ENCODE results near the gene HERPUD1.
A peak's percentile ranks its signal among the peaks of the same experiment; 100 is the strongest.
"Not testable (repeated sequence)": the region's sequence is repeated elsewhere in the genome, so short reads cannot be mapped to it uniquely, and the experiment has no call there.

The HERPUD1 gene, protein sequence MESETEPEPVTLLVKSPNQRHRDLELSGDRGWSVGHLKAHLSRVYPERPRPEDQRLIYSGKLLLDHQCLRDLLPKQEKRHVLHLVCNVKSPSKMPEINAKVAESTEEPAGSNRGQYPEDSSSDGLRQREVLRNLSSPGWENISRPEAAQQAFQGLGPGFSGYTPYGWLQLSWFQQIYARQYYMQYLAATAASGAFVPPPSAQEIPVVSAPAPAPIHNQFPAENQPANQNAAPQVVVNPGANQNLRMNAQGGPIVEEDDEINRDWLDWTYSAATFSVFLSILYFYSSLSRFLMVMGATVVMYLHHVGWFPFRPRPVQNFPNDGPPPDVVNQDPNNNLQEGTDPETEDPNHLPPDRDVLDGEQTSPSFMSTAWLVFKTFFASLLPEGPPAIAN

DNA sequence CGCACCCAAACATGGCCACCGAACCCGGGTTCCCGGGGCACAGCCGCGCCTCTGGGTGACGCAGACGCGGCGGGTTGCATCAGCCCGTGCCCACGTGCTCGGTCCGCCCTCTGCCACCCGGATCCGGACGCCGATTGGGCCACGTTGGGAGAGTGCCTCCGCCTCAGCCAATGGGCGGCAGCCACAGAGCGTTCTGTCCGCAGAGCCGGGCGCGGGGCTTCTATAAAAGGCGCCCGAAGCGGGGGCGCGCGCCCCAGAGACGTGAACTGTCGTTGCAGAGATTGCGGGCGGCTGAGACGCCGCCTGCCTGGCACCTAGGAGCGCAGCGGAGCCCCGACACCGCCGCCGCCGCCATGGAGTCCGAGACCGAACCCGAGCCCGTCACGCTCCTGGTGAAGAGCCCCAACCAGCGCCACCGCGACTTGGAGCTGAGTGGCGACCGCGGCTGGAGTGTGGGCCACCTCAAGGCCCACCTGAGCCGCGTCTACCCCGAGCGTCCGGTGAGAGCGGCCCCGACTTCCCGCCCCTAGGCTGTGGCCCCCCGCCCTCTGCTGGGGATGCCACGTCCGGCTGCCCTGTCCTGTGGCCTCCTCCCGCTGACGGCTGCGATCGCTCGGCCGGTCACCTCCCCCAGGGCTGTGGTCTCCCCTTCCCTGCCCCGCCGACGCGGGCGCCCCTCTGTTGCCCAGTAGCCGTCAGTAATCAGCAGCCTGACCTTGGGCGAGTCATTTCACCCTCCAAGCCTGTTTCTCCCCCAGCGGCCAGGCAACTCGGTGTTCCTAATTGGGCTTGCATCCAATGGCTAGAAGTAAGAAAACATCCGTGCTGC is at the start of gene HERPUD1:
Gene HERPUD1, plus strand, starts transcription at position 251 of the 829 bp plus-strand sequence. Its CDS starts 103 bp downstream, at position 354.
- peak; percentile 99 for DNase-seq (ENCODE audit: low spot score)

DNA sequence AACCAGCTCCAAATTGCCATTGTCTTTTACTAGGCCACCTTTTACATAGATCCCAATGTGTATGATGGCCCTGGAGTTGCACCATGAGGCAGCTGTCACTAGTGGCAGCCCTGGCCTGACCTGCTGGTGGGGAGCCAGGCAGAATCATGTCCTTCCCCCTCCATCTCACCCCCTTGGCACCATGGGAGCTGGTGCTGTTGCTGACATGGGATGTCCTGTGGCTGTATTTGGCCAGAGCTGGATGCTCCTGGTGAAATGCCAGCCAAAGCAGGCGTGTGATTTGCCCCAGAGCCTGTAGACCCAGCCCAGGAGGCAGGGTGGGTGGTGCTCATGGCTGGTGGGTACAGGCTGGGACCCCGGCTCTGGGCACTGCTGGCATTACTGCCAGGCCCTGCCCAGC is 48.4 kb upstream of the HERPUD1 start:
- DNase-seq (ENCODE audit: low spot score) = no peak

DNA sequence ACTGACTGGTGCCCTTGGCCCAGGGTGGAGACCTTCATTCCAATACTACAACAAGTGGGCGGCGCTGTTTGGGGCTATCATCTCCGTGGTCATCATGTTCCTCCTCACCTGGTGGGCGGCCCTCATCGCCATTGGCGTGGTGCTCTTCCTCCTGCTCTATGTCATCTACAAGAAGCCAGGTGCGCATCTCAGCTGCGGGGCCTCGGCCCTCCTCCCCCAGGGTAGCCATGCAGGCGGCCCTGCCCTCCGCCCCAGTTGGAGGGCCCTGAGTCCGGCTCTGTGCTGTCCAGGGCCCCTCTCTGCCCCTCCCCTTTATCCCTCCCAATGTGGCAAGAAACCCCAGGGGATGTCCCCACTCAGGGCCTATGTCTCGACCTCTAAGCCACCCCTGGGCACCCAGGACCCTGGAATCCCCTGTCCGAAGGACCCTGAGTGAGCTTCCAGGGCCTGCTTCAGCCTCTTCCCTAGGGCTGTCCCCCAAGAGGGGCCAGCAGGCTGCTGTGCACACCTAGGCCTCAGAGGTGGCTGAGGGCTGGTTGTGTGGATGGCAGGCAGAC is 47.8 kb upstream of the HERPUD1 start:
- DNase-seq (ENCODE audit: low spot score) = no peak

DNA sequence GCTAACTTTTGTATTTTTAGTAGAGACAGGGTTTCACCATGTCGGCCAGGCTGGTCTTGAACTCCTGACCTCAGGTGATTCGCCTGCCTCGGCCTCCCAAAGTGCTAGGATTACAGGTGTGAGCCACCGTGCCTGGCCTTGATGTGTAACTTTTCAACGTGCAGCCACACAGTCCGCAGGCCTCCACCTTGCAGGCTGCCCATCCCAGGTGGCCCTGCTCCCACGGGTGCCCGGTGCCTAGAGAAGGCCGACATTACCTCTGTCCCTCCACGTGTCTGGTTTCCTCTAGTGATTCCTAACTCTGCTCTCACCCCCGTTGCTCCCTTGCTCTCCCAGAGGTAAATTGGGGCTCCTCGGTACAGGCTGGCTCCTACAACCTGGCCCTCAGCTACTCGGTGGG is 47.0 kb upstream of the HERPUD1 start:
- DNase-seq (ENCODE audit: low spot score) = not testable (repeated sequence)

DNA sequence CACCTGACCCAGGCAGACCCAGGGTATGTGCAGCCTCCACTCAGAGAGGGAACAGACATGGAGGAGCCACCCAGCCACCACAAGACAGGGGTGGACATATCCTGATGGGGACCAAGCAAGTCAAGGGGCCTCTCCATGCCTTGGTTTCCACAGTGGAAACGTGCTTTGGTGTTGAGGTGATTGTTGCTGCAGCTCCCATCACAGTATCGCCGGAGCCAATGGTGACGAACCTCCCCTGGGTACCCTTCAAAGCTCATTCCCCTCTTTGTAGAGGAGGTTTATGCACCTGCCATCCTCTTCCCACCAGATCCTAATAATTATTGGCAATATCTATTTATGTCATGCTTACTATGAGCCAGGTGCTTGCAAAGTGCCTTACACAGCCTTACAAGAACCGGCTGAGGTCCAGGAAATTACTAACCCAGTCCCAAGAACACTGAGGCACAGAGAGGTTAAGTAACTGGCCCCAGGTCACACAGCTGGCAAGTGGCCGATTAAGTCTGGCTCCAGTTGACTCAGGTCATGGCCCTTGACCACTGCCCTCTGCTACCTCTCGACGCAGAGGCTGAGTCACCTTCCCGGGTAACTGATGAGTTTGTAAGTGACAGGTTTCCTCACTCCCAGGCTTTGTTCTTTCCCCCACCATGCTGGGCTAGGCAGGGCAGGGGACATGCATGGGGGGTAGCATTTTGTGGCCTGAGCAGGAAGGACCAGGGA is 46.3 kb upstream of the HERPUD1 start:
- no peak for DNase-seq (ENCODE audit: low spot score)

DNA sequence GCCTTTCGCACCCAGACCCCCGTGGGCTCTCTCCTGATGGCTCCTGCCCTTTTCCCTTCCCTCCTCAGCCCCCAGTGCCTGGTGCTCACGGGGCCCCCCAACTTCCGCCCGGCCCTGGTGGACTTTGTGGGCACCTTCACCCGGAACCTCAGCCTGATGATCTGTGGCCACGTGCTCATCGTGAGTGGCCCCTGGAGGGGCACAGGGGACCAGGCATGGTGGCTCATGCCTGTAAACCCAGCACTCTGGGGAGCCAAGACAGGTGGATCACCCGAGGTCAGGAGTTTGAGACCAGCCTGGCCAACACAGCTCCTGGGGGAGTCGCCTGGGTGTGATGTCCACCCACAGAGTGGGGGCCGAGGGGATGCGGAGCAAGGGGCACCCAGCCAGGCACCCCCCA is 45.6 kb upstream of the HERPUD1 start:
- DNase-seq (ENCODE audit: low spot score) = no peak

DNA sequence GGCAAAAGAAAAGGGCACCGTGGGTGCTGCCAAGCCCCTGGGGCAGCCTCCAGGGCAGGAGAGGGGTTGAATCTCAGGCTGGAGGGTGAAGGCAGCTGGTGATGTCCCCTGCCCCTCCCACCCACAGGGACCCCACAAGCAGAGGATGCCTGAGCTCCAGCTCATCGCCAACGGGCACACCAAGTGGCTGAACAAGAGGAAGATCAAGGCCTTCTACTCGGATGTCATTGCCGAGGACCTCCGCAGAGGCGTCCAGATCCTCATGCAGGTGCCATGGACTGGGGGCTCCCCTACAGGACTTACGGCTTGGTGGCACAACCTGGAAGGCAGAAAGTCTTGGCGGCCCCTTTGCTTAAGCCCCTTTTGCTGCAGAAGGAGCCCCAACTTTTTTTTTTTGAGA is 45.1 kb upstream of the HERPUD1 start:
- DNase-seq (ENCODE audit: low spot score) = no peak

DNA sequence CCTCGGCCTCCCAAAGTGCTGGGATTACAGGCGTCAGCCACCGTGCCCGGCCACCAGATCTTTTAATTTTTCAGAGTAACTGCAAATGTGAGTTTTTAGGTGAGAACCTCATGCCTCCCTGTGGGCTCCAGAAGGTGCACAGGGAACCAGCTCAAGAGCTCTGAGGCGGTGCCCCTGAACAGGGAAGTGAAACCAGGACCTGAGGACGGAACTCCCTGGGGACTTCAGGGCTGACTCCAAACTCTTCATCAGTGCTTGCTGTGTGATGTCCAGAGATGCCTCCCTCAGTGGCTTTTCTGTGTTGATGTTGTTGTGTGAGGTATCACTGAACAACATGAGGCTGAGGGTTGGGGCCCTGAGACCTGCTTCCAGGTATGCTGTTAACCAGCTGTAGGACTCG is 43.1 kb upstream of the HERPUD1 start:
- DNase-seq (ENCODE audit: low spot score) = no peak

DNA sequence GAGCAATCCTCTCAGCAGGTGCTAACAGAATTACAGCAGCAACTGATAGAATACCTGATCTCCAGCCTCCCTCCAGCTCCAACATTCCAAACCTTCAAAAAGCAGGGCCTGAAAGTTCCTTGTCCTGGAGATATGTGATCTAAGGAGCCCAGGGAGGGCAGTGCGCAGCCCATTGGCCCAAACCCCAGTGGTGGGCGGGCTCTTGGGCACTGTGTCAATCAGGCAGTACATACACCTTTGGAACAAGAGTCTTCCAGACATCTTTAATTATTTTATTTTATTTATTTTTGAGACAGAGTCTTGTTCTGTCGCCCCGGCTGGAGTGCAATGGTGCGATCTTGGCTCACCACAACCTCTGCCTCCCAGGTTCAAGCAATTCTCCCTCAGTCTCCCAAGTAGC is 42.7 kb upstream of the HERPUD1 start:
- no peak for DNase-seq (ENCODE audit: low spot score)

DNA sequence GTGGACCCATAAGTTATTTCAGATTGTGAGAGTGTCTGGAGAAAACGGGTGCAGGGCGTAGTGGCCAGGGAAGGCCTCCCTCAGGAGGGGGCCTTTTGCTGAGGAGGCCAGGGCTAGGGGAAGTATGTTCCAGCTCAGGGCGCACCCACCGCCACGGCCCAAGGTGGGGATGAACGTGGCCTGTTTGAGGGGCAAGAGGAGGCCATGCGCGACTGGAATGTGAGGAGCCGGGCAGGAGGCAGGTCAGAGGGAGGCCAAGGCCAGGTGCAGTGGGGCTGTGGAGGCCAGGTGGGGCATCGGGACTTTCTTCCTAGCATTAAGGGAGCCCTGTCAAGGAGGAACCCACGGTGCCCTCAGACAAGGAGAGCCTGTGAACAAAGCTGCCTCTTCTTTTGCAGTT is 40.3 kb upstream of the HERPUD1 start:
- DNase-seq (ENCODE audit: low spot score) = no peak

DNA sequence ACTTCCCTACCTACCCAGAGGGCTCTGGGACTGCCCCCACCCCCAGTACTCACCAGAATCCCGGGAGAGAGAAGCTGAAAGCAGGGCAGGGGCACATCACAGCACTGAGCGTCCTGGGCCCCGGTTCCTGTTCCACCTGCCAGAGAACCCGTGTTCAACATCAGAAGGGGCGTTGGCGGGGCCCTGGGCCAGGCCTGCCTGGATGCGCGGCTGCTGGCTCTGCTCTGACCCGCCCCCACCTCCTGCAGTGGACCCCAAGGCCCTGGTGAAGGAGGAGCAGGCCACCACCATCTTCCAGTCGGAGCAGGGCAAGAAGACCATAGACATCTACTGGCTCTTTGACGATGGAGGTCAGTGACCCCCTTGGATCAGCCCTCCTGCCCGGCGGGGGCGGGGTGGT is 39.2 kb upstream of the HERPUD1 start:
- no peak for DNase-seq (ENCODE audit: low spot score)

DNA sequence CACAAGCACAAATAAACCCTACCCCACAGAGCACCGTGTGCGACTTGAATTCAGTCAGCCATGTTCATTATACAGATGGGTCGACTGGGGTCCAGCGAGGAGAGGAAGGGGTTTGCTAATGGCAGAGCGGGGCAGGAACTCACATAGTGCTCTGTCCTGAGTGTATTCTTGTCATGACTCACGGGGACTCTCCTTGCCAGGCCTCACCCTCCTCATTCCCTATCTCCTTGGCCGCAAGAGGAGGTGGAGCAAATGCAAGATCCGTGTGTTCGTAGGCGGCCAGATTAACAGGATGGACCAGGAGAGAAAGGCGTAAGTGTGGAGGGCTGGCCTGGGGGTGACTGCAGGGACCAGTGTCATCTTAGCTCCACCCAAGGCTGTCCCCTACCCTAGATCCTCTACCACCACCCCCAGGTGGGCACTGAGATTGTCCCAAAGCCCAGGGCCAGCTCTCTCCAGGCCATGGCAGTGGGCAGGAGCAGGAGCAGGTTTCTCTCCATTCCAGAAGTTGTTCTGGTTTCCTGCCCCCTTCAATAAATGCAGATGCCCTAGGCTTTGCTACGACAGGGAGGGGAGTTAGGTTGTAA is 37.5 kb upstream of the HERPUD1 start:
- DNase-seq (ENCODE audit: low spot score) = no peak

DNA sequence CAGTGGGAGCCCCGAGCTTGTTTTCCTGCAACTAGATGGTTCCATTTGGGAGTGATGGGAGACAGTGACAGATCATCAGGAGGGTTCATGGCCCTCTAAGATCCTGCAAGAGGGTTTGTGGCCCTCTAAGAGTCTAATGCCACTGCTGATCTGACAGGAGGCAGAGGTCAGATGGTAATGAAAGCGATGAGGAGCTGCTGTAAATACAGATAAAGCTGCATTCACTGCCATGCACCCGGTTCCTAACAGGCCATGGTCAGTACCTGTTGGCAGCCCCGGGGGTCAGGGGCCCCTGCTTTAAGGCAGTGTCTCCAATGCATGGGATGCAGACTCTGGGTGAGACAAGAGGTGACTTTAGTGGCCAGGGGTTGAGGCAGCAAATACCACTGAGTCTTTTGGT is 36.1 kb upstream of the HERPUD1 start:
- no peak for DNase-seq (ENCODE audit: low spot score)

DNA sequence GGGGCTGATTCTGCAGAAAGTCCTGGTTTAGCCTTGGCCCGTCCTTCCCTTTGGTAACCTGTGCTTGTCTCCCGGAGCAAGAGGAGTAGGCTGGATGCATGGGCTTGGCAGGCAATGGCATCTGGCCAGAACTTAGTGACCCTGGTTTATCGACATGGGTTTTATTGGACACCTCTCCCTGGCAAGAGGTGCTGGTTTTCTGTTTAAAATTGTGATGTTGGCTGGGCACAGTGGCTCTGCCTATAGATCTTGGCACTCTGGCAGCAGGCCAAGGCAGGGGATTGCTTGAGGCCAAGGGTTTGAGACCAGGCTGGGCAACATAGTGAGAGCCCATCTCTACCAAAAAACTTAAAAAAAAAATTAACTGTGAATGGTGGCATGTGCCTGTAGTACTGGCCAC is 35.7 kb upstream of the HERPUD1 start:
- DNase-seq (ENCODE audit: low spot score) = no peak

DNA sequence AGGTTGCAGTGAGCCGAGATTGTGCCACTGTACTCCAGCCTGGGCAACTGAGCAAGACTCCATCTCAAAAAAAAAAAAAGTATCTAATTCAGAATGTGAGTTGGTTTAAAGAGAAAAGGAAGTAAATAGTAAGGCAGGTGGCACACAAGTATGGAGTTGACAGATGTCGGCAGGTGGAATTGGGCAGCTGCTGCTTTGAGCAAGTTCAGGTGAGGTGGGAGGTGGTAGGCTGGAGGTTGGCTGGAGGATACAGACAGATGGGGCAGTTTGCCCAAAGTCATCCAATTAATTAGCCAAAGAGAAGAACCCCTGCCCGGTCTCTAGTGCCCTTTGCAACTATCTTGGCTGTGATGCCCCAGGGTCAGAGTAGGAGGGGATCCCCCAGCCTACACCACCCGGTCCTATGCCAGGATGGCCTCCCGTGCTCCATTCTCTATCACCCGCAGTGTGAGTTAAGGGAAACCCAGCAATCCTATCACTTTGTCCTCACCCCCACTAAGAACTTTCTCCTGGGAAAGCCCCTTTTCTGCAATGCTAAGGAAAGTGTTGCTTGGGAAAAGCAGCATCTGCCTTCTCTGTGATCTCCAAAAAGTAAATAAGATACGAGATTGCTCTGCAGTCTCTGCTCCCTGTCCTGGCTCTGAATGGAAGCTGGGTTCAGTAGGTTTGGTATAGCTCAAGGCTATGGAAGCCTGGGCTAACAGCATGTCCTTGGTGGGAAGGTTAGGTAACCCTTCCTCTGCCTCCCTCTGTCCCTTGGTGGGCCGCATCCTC is 34.7 kb upstream of the HERPUD1 start:
- DNase-seq (ENCODE audit: low spot score) = no peak

DNA sequence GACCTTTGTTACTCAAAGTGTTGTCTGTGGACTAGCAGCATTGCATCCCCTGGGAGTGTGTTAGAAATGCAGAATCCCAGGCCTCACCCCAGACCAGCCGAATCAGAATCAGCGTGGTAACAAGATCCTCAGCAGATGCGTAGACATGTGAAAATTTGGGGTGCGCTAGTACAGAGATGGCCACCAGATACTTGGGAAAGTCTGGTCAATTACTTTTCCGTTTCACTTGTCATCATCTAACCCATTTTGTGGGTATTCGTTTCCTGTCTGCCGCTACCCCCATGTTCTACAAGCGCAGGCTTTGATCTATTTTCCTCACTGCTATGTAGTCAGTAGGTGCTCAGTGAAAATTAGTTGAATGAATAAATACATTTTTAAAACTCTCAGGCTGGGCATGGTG is 33.1 kb upstream of the HERPUD1 start:
- no peak for DNase-seq (ENCODE audit: low spot score)

DNA sequence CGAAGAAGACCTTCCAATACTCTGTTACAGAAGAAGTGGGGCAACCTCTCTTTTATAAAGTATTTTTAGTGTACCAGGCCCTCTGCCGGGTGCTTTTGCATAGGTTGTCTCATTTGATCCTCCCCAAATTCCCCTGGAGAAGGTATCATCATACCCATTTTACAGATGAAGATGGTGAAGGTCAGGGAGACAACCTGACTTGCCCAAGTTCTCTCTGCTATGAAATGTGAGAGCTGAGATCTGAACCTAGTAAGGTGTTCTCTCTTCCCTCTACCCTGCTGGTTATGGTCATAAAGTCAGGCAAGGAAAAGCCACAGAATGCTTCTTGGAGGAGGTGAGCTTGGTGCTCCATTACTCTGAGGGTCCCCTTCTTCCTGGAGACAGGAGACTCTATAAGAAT is 28.1 kb upstream of the HERPUD1 start:
- no peak for DNase-seq (ENCODE audit: low spot score)

DNA sequence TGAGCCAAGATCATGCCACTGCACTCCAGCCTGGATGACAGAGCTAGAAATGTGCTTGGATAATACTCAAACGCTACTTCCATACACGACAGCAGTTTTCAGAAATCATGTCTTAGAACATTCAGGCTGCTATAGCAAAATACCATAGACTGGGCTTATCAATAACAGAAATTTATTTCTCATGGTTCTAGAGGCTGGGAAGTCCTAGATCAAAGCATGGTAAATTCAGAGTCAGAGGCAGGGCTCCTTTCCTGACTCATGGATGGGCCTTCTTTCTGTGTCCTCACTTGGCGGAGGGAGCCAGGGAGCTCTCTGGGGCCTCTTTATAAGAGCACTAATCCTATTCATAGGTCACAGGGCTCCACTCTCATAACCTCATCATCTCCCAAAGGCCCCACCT is 24.5 kb upstream of the HERPUD1 start:
- no peak for DNase-seq (ENCODE audit: low spot score)

DNA sequence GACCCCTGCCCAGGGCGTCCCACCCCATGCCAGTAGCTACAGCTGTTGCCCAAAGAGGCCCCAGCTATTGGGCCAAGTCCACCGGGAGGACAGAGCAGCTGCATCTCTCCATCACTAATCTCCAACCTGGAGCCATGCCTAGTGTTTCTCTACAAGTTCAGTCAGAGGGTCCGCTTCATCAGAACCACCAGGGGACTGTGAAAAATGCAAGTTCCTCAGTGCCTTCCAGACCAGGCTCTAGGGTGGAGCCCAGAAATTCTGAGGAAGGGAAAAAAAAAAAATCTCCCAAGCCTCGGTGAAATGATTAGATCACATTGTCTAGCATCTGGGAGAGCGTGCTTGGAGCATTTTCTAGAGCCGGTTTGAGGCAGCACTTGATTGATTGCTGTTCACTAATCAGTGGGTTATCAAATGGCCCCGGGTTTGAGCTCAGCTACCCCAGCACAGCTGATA is 22.4 kb upstream of the HERPUD1 start:
- DNase-seq (ENCODE audit: low spot score) = no peak

DNA sequence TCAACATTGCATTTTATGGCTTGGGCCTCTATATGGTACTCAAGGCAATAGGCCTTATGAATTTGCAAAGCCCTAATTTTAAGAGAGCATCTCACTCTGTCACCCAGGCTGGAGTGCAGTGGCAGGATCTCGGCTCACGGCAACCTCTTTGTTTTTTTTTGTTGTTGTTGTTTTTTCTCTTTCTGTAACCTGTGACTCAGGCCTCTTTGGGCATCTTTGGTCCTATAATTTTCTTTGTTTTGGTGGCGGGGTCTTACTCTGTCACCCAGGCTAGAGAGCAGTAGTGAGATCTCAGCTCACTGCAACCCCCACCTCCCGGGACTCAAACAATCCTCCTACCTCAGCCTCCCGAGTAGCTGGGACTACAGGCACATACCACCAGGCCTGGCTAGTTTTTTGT is 21.8 kb upstream of the HERPUD1 start:
- no peak for DNase-seq (ENCODE audit: low spot score)
